Measurements from ENCODE around the gene SDF4.

DNA sequence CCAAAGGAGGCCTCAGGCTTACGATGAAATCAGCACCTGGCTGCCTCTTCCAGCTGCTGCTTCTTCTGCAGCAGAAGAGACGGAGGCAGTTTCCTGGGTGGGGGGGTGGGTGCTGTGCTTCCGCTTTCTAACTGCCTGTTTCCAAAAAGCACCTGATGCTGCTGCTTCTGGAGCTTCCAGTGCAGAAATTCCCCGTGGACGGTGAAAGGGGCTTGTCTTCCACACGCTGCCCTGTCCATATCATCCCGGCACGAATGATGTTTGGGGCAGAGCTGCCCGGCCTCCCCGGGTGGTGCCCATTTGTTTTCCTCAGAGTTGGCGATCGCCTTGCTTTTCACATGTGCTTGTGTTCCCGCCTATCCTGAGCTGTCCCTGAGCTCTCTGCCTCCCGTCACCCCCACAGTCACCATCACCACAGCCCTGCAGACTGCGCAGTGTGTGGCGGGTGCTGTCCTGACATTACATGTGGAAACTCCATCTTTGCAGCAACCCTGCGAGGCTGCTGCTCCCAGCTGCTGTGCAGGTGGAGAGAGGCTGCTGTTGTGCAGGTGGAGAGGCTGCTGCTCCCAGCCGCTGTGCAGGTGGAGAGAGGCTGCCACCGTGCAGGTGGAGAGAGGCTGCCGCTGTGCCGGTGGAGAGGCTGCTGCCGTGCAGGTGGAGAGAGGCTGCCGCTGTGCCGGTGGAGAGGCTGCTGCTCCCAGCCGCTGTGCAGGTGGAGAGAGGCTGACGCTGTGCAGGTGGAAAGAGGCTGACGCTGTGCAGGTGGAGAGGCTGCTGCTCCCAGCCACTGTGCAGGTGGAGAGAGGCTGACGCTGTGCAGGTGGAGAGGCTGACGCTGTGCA is 56.4 kb downstream of the SDF4 start:
- no peak for TF ChIP-seq POLR2A (IDR thresholded peaks at IDR 0.05)
- TF ChIP-seq, protein P1, sequence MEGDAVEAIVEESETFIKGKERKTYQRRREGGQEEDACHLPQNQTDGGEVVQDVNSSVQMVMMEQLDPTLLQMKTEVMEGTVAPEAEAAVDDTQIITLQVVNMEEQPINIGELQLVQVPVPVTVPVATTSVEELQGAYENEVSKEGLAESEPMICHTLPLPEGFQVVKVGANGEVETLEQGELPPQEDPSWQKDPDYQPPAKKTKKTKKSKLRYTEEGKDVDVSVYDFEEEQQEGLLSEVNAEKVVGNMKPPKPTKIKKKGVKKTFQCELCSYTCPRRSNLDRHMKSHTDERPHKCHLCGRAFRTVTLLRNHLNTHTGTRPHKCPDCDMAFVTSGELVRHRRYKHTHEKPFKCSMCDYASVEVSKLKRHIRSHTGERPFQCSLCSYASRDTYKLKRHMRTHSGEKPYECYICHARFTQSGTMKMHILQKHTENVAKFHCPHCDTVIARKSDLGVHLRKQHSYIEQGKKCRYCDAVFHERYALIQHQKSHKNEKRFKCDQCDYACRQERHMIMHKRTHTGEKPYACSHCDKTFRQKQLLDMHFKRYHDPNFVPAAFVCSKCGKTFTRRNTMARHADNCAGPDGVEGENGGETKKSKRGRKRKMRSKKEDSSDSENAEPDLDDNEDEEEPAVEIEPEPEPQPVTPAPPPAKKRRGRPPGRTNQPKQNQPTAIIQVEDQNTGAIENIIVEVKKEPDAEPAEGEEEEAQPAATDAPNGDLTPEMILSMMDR (IDR thresholded peaks at IDR 0.05) = no peak
- TF ChIP-seq EP300 (IDR thresholded peaks at IDR 0.05) = no peak

Measured in stomach (tissue), 4 donors.